Caco-2 (cell line): ENCODE data around the gene CCRL2. TPM values are rescaled to one million over a fixed set of nuclear protein-coding genes. Genes with fewer than 3 reads are reported as not detected.
A peak's percentile ranks its signal among the peaks of the same experiment; 100 is the strongest.
"Not testable (repeated sequence)": the region's sequence is repeated elsewhere in the genome, so short reads cannot be mapped to it uniquely, and the experiment has no call there.

ENCODE experiments used
- BruUV-seq: library from RNA; stranded (reverse); fragments of 400-500 nt; replicated peaks from 2 replicates; lab custom pipeline; 2021; lab: Mats Ljungman, UMichigan
- CTCF ChIA-PET: fragments of 300-600 bp; sonication (Branson Sonifier 250); formaldehyde crosslinking; loops from one replicate; lab custom pipeline; 2022; ENCODE audit warnings: antibody characterized with exemption; lab: Charles Lee
- POLR2A ChIA-PET: fragments of 300-600 bp; sonication (Branson Sonifier 250); formaldehyde crosslinking; loops from one replicate; lab custom pipeline; 2022; ENCODE audit warnings: antibody characterized with exemption; lab: Charles Lee
- DNase-seq, 2 experiments: peaks; one replicate each; pipeline versions ENCODE4 v3.0.0 to v3.0.0-alpha.2; 2020 to 2022
- H3K27me3 ChIP-seq: replicated peaks from 2 replicates; pipeline ENCODE4 v1.6.0; 2011; ENCODE audit warnings: low read length; ENCODE audit not compliant: control insufficient read depth, insufficient read depth
- H3K36me3 ChIP-seq: 2 replicates; pipeline ENCODE4 v1.5.1; 2011; ENCODE audit warnings: low read length; ENCODE audit not compliant: control insufficient read depth, insufficient read depth
- H3K4me1 ChIP-seq: fragments of 250-450 bp; sonication (Bioruptor Pico); 2 replicates; pipeline ENCODE4 v1.5.1; 2020; ENCODE audit warnings: mild to moderate bottlenecking
- H3K4me3 ChIP-seq: 2 replicates; pipeline ENCODE4 v1.5.1; 2011; ENCODE audit warnings: low read depth, mild to moderate bottlenecking, control low read depth, low read length
- H3K9me3 ChIP-seq: fragments of 250-450 bp; sonication (Bioruptor Pico); 2 replicates; pipeline ENCODE4 v1.5.1; 2020; ENCODE audit warnings: mild to moderate bottlenecking, moderate library complexity
- H3K27ac Mint-ChIP-seq: one replicate; pipeline ENCODE4 v1.8.0; 2022; ENCODE audit warnings: mixed read lengths; ENCODE audit not compliant: unreplicated experiment
- H3K27me3 Mint-ChIP-seq: one replicate; pipeline ENCODE4 v1.8.0; 2022; ENCODE audit warnings: mixed read lengths; ENCODE audit not compliant: insufficient read depth, unreplicated experiment
- H3K36me3 Mint-ChIP-seq: one replicate; pipeline ENCODE4 v1.8.0; 2022; ENCODE audit warnings: mild to moderate bottlenecking, mixed read lengths; ENCODE audit not compliant: insufficient read depth, unreplicated experiment
- H3K4me1 Mint-ChIP-seq: one replicate; pipeline ENCODE4 v1.8.0; 2022; ENCODE audit warnings: low read depth, mixed read lengths; ENCODE audit not compliant: unreplicated experiment
- H3K4me3 Mint-ChIP-seq: one replicate; pipeline ENCODE4 v1.8.0; 2022; ENCODE audit warnings: mild to moderate bottlenecking, moderate library complexity, mixed read lengths; ENCODE audit not compliant: unreplicated experiment
- H3K9me3 Mint-ChIP-seq: one replicate; pipeline ENCODE4 v1.8.0; 2022; ENCODE audit warnings: mixed read lengths; ENCODE audit not compliant: unreplicated experiment
- CTCF ChIP-seq, 2 experiments: fragments of 200-600 bp in 1 of 2; IDR thresholded peaks; 1 replicate in 1 of 2; 2 replicates in 1 of 2; pipeline versions ENCODE4 v1.5.1 to v1.8.0; 2011 to 2022; ENCODE audit warnings: antibody characterized with exemption in 1 of 2, control low read depth in 1 of 2, inconsistent platforms in 1 of 2, low read depth in 1 of 2, low read length in 1 of 2, mild to moderate bottlenecking in 1 of 2, moderate library complexity in 1 of 2; ENCODE audit not compliant: insufficient read depth in 1 of 2, severe bottlenecking in 1 of 2, unreplicated experiment in 1 of 2
- intact Hi-C: fragments of 100-400 bp; cut with micrococcal nuclease; formaldehyde crosslinking; loops from one replicate; pipeline ENCODE4 v1.10.0; 2022; ENCODE audit not compliant: unreplicated experiment
- total RNA-seq: library from RNA; stranded (reverse); gene quantifications from 2 replicates; pipeline ENCODE4 v1.2.3, GENCODE V29; 2022

The CCRL2 gene
- total RNA-seq, 1 experiment from 2014 or later, result 1.0 TPM

GRCh38 chr3:46431905-46432304, 24.8 kb downstream of the CCRL2 start:
- H3K4me3 ChIP-seq, H3K27ac Mint-ChIP-seq, CTCF ChIA-PET, H3K9me3 ChIP-seq, H3K4me3 Mint-ChIP-seq, POLR2A ChIA-PET, DNase-seq, H3K36me3 ChIP-seq, H3K27me3 Mint-ChIP-seq, BruUV-seq, H3K36me3 Mint-ChIP-seq, H3K27me3 ChIP-seq, intact Hi-C loops: not testable (repeated sequence)
- Mint-ChIP-seq H3K9me3 (peaks cover 33% of the 10 kb centered on the region), H3K4me1 (peaks cover 14% of the 10 kb centered on the region)
- H3K4me1 ChIP-seq, result peaks cover 31% of the 10 kb centered on the region

- H3K4me3 ChIP-seq, intact Hi-C loops, H3K36me3 ChIP-seq, POLR2A ChIA-PET, H3K27me3 ChIP-seq, H3K27me3 Mint-ChIP-seq, H3K4me3 Mint-ChIP-seq, H3K9me3 ChIP-seq, BruUV-seq, H3K27ac Mint-ChIP-seq, H3K36me3 Mint-ChIP-seq: not testable (repeated sequence)
- peaks cover 26% of the 10 kb centered on the region for H3K4me1 ChIP-seq
- peaks cover 33% of the 10 kb centered on the region for H3K9me3 Mint-ChIP-seq
- CTCF ChIA-PET, result interaction anchor here (0.6 kb wide), 1 partner anchor 49 kb away, joined by 3 read pairs; no protein-coding TSS in a partner anchor
- H3K4me1 Mint-ChIP-seq, result peaks cover 12% of the 10 kb centered on the region
- peak; percentile 42 to 62 for DNase-seq
Observed at GRCh38 chr3:46433118-46433517, 26.1 kb downstream of the CCRL2 start.

- Histone ChIP-seq H3K36me3 (no peaks in the 10 kb centered on the region), H3K4me1 (peaks cover 20% of the 10 kb centered on the region), H3K4me3 (no peak overlapping the region), H3K27me3 (no peaks in the 10 kb centered on the region), H3K9me3 (peaks cover 3% of the 10 kb centered on the region; the same call in 1 of the 2 replicates)
- Mint-ChIP-seq H3K27ac (no peak overlapping the region), H3K4me3 (no peak overlapping the region), H3K27me3 (no peaks in the 10 kb centered on the region), H3K36me3 (no peaks in the 10 kb centered on the region), H3K4me1 (peaks cover 12% of the 10 kb centered on the region), H3K9me3 (peaks cover 33% of the 10 kb centered on the region)
- TF ChIP-seq CTCF (IDR thresholded peaks at IDR 0.05; ENCODE audit: insufficient read depth in 1 of 2, low read depth in 1 of 2, low read length in 1 of 2, severe bottlenecking in 1 of 2, unreplicated experiment in 1 of 2), result no peak
- BruUV-seq, result no TSS peak
- no peak for DNase-seq
- CTCF ChIA-PET, result interaction anchor here (0.6 kb wide), 1 partner anchor 50 kb away, joined by 3 read pairs; no protein-coding TSS in a partner anchor
- intact Hi-C loops, result no loop called here
- POLR2A ChIA-PET, result no interaction called here
Observed at GRCh38 chr3:46433841-46434240, 26.8 kb downstream of the CCRL2 start.

GRCh38 chr3:46435081-46435726, 28.1 kb downstream of the CCRL2 start:
- CTCF ChIA-PET, result no interaction called here
- Histone ChIP-seq H3K36me3 (no peaks in the 10 kb centered on the region), H3K27me3 (no peaks in the 10 kb centered on the region), H3K4me1 (peaks cover 7% of the 10 kb centered on the region), H3K4me3 (no peak overlapping the region), H3K9me3 (peaks cover 3% of the 10 kb centered on the region; the same call in 1 of the 2 replicates)
- H3K27ac Mint-ChIP-seq, result no peak overlapping the region
- H3K36me3 Mint-ChIP-seq, result no peaks in the 10 kb centered on the region
- H3K4me3 Mint-ChIP-seq, result no peak overlapping the region
- POLR2A ChIA-PET, result no interaction called here
- intact Hi-C loops, result no loop called here
- H3K4me1 Mint-ChIP-seq, result peaks cover 2% of the 10 kb centered on the region
- no peaks in the 10 kb centered on the region for H3K27me3 Mint-ChIP-seq
- no peak for TF ChIP-seq CTCF (IDR thresholded peaks at IDR 0.05; ENCODE audit: insufficient read depth in 1 of 2, low read depth in 1 of 2, low read length in 1 of 2, severe bottlenecking in 1 of 2, unreplicated experiment in 1 of 2)
- H3K9me3 Mint-ChIP-seq, result peaks cover 28% of the 10 kb centered on the region
- no TSS peak for BruUV-seq
- DNase-seq, result no peak
